Smooth muscle cell (in vitro differentiated cells): ENCODE measurements around the gene ANTXR2. TPM values are rescaled to one million over a fixed set of nuclear protein-coding genes. Genes with fewer than 3 reads are reported as not detected.
"Not testable (repeated sequence)": the region's sequence is repeated elsewhere in the genome, so short reads cannot be mapped to it uniquely, and the experiment has no call there.

Source experiments
- DNase-seq: peaks from one replicate; lab custom pipeline; 2025; ENCODE audit not compliant: unreplicated experiment; lab: John Stamatoyannopoulos, UW
- H2AFZ ChIP-seq: fragments of 200-600 bp; sonication (generic); 2 replicates; pipeline ENCODE4 v1.6.0; 2016; ENCODE audit warnings: antibody characterized with exemption, low read depth, mild to moderate bottlenecking
- H3F3A ChIP-seq: fragments of 200-600 bp; sonication (generic); 2 replicates; pipeline ENCODE4 v1.6.0; 2017; ENCODE audit warnings: antibody characterized with exemption, low read depth
- H3K27ac ChIP-seq: fragments of 200-600 bp; sonication (generic); 2 replicates; pipeline ENCODE4 v1.5.1; 2016; ENCODE audit warnings: low read depth, mild to moderate bottlenecking
- H3K27me3 ChIP-seq: fragments of 200-600 bp; sonication (generic); 2 replicates; pipeline ENCODE4 v1.6.1; 2016; ENCODE audit warnings: low read depth, mild to moderate bottlenecking
- H3K36me3 ChIP-seq: fragments of 200-600 bp; sonication (generic); 2 replicates; pipeline ENCODE4 v1.5.1; 2016; ENCODE audit warnings: low read depth
- H3K4me1 ChIP-seq: fragments of 200-600 bp; sonication (generic); 2 replicates; pipeline ENCODE4 v1.5.1; 2016; ENCODE audit warnings: low read depth
- H3K4me2 ChIP-seq: fragments of 200-600 bp; sonication (generic); 2 replicates; pipeline ENCODE4 v1.6.0; 2016; ENCODE audit warnings: mild to moderate bottlenecking
- H3K4me3 ChIP-seq: fragments of 200-600 bp; sonication (generic); 2 replicates; pipeline ENCODE4 v1.5.1; 2016; ENCODE audit warnings: mild to moderate bottlenecking
- H3K79me2 ChIP-seq: fragments of 200-600 bp; sonication (generic); 2 replicates; pipeline ENCODE4 v1.6.0; 2016; ENCODE audit warnings: low read depth, mild to moderate bottlenecking
- H3K9ac ChIP-seq: fragments of 200-600 bp; sonication (generic); 2 replicates; pipeline ENCODE4 v1.6.0; 2016; ENCODE audit warnings: low read depth
- H3K9me3 ChIP-seq: fragments of 200-600 bp; sonication (generic); replicated peaks from 2 replicates; pipeline ENCODE4 v1.5.1; 2016; ENCODE audit warnings: low read depth
- H4K20me1 ChIP-seq: fragments of 200-600 bp; sonication (generic); 2 replicates; pipeline ENCODE4 v1.6.0; 2016; ENCODE audit warnings: low read depth
- CTCF ChIP-seq: fragments of 200-600 bp; sonication (generic); IDR thresholded peaks from 2 replicates; pipeline ENCODE4 v1.5.1; 2017; ENCODE audit warnings: borderline replicate concordance, mild to moderate bottlenecking, antibody characterized with exemption; ENCODE audit not compliant: insufficient read depth, poor library complexity, severe bottlenecking
- WGBS: methylation state at CpG from one replicate; pipeline ENCODE4 v1.1.7; 2016; ENCODE audit warnings: low lambda C conversion rate; 5-methylcytosine and 5-hydroxymethylcytosine counted together
- polyA plus RNA-seq: library from polyadenylated mRNA; unstranded; fragments of >200 nt; fragmentation: Nextera tagmentation; extraction: Ambion mirVana; gene quantifications from 2 replicates; pipeline ENCODE4 v1.2.1, GENCODE V29; 2016
- total RNA-seq: library from RNA; depleted of rRNA; stranded (reverse); fragments of >200 nt; gene quantifications from 2 replicates; pipeline ENCODE4 v1.2.3, GENCODE V29; 2014

ANTXR2 gene
- total and polyA plus RNA-seq, 2 experiments from 2014 or later, result 67.6 to 74.5 TPM

DNA sequence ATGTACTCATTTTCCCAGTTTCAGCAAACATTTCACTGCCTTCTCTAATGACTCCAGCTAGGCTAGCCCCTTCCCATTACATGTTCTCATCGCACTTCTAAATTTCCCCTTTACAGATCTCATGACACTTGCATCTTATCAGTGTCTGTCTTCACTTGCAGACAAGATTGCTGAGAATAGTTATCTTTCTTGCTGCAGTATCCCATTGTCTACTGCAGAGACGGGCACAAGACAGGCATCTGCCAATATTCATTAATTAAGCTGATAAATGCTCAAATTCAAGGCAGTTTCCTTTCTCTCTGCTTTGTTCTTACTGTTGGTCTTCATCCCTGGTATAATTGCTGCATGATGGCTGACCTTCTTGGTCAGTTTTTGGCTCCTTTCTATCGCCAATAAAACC is 175.9 kb downstream of the ANTXR2 start:
- TF ChIP-seq CTCF, result no peak
- no peaks in the 10 kb centered on the region for H3K9me3 ChIP-seq
- no peak overlapping the region for H3K27ac ChIP-seq
- no peaks in the 10 kb centered on the region for H3K36me3 ChIP-seq
- no peaks in the 10 kb centered on the region for H3K27me3 ChIP-seq
- H3K4me1 ChIP-seq, result no peaks in the 10 kb centered on the region
- H3K4me2 ChIP-seq, result no peak overlapping the region
- H3K9ac ChIP-seq, result no peak overlapping the region
- no peak for DNase-seq
- WGBS, result 40% methylated on average over 3 of the region's 3 CpGs
- H3K79me2 ChIP-seq, result no peaks in the 10 kb centered on the region
- H4K20me1 ChIP-seq, result no peaks in the 10 kb centered on the region
- no peak overlapping the region for H2AFZ ChIP-seq
- H3F3A ChIP-seq, result no peaks in the 10 kb centered on the region
- H3K4me3 ChIP-seq, result no peak overlapping the region

GRCh38 chr4:79893456-79893855 is 179.6 kb downstream of the ANTXR2 start:
- no peak overlapping the region for H3K4me2 ChIP-seq
- no peak for DNase-seq
- H3K9ac ChIP-seq, result no peak overlapping the region
- peaks cover 4% of the 10 kb centered on the region for H3K9me3 ChIP-seq
- no peaks in the 10 kb centered on the region for H3K27me3 ChIP-seq
- 70% methylated on average over 2 of the region's 2 CpGs for WGBS
- TF ChIP-seq CTCF, result no peak
- no peaks in the 10 kb centered on the region for H3K36me3 ChIP-seq
- no peaks in the 10 kb centered on the region for H3K79me2 ChIP-seq
- H3K27ac ChIP-seq, result no peak overlapping the region
- H2AFZ ChIP-seq, result no peak overlapping the region
- no peak overlapping the region for H3K4me3 ChIP-seq
- no peaks in the 10 kb centered on the region for H4K20me1 ChIP-seq
- no peaks in the 10 kb centered on the region for H3F3A ChIP-seq
- H3K4me1 ChIP-seq, result no peaks in the 10 kb centered on the region

DNA sequence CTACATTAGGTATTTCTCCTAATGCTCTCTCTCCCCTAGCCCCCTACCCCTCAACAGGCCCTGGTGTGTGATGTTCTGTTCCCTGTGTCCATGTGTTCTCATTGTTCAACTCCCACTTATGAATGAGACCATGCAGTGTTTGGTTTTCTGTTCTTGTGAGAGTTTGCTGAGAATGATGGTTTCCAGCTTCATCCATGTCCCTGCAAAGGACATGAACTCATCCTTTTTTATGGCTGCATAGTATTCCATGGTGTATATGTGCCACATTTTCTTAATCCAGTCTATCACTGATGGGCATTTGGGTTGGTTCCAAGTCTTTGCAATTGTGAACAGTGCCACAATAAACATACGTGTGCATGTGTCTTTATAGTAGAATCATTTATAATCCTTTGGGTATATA is 184.0 kb downstream of the ANTXR2 start:
- not testable (repeated sequence) for H2AFZ ChIP-seq, H3K4me2 ChIP-seq, H3K9ac ChIP-seq, H3K9me3 ChIP-seq, DNase-seq, H3K27ac ChIP-seq, H4K20me1 ChIP-seq, H3K27me3 ChIP-seq, H3K79me2 ChIP-seq, H3K4me3 ChIP-seq, H3K4me1 ChIP-seq, H3F3A ChIP-seq, H3K36me3 ChIP-seq
- WGBS, result 95% methylated on average over 1 of the region's 1 CpG

- Histone ChIP-seq H2AFZ (no peak overlapping the region), H3F3A (no peaks in the 10 kb centered on the region), H3K4me3 (no peak overlapping the region), H3K27ac (no peak overlapping the region), H3K27me3 (no peaks in the 10 kb centered on the region), H3K79me2 (no peaks in the 10 kb centered on the region), H3K9me3 (peaks cover 4% of the 10 kb centered on the region), H3K4me2 (no peak overlapping the region), H4K20me1 (no peaks in the 10 kb centered on the region), H3K4me1 (no peaks in the 10 kb centered on the region), H3K9ac (no peak overlapping the region), H3K36me3 (no peaks in the 10 kb centered on the region)
- WGBS, result 97% methylated on average over 1 of the region's 1 CpG
- no peak for DNase-seq
- no peak for TF ChIP-seq CTCF
Measured at GRCh38 chr4:79886557-79886956, 186.5 kb downstream of the ANTXR2 start.
